Left lobe of liver (tissue), 2 donors: ENCODE measurements around the gene ZNF32. TPM values are rescaled to one million over a fixed set of nuclear protein-coding genes. Genes with fewer than 3 reads are reported as not detected.
A peak's percentile ranks its signal among the peaks of the same experiment; 100 is the strongest.

ENCODE experiments used
- ATAC-seq: fragments of 200-7000 bp; cut with Tn5 transposase; one replicate; pipeline ENCODE4 v1.9.1; 2020; ENCODE audit warnings: mild to moderate bottlenecking, moderate library complexity
- DNase-seq: peaks from one replicate; pipeline ENCODE4 v3.0.0-alpha.2; 2020; ENCODE audit warnings: low spot score
- total RNA-seq: library from RNA; stranded (reverse); gene quantifications from one replicate; pipeline ENCODE4 v1.2.1, GENCODE V29; 2021
- donor health status: DM: no; HTN: no; CAD: no; lungs with moderate emphysema.
- donor health status: DM: no; HTN: yes; CAD: no.

Gene ZNF32
- total RNA-seq, 1 donor from 2014 or later: 14.6 TPM

- DNase-seq (no peak), ATAC-seq (no peak)
Measured at GRCh38 chr10:43681220-43681619, 32.5 kb upstream of the ZNF32 start.

GRCh38 chr10:43680035-43680434 lies 31.4 kb upstream of the ZNF32 start:
- no peak for ATAC-seq
- no peak for DNase-seq

- ATAC-seq: peak; percentile 88
- DNase-seq: peak; percentile 73
Measured at GRCh38 chr10:43679509-43679908, 30.8 kb upstream of the ZNF32 start.

- DNase-seq (no peak), ATAC-seq (no peak)
Measured at GRCh38 chr10:43678654-43679053, 30.0 kb upstream of the ZNF32 start.

GRCh38 chr10:43676901-43677300 lies 28.2 kb upstream of the ZNF32 start:
- no peak for DNase-seq
- no peak for ATAC-seq

- ATAC-seq (no peak), DNase-seq (no peak)
Measured at GRCh38 chr10:43676331-43676730, 27.6 kb upstream of the ZNF32 start.

- ATAC-seq: no peak
- DNase-seq: no peak
Measured at GRCh38 chr10:43674553-43675210, 26.0 kb upstream of the ZNF32 start.

- no peak for DNase-seq
- no peak for ATAC-seq
Measured at GRCh38 chr10:43673471-43673870, 24.8 kb upstream of the ZNF32 start.

- DNase-seq (peak; percentile 65), ATAC-seq (peak; percentile 98)
Measured at GRCh38 chr10:43671659-43672531, 23.2 kb upstream of the ZNF32 start.

GRCh38 chr10:43669386-43669785 lies 20.7 kb upstream of the ZNF32 start:
- ATAC-seq: no peak
- DNase-seq: no peak

GRCh38 chr10:43667761-43668386 lies 19.2 kb upstream of the ZNF32 start:
- ATAC-seq: no peak

GRCh38 chr10:43667317-43667731 lies 18.6 kb upstream of the ZNF32 start:
- no peak for DNase-seq
- peak; percentile 61 for ATAC-seq

More at GRCh38 chr10:43667761-43668386, 19.2 kb upstream of the ZNF32 start:
- no peak for DNase-seq

GRCh38 chr10:43666552-43666951 lies 17.9 kb upstream of the ZNF32 start:
- DNase-seq (no peak), ATAC-seq (no peak)

GRCh38 chr10:43665054-43665453 lies 16.4 kb upstream of the ZNF32 start:
- DNase-seq: no peak
- no peak for ATAC-seq

GRCh38 chr10:43658227-43658626 lies 9.5 kb upstream of the ZNF32 start:
- DNase-seq: no peak
- ATAC-seq: no peak

- no peak for ATAC-seq
- DNase-seq: no peak
Measured at GRCh38 chr10:43655311-43655710, 6.6 kb upstream of the ZNF32 start.

- ATAC-seq (no peak), DNase-seq (no peak)
Measured at GRCh38 chr10:43653746-43654145, 5.1 kb upstream of the ZNF32 start.

- DNase-seq (no peak), ATAC-seq (peak; percentile 26)
Measured at GRCh38 chr10:43649185-43649523, 473 bp upstream of the ZNF32 start.

- no peak for ATAC-seq
Measured at GRCh38 chr10:43648095-43648397, 635 bp downstream of the ZNF32 start.

GRCh38 chr10:43647576-43647975 lies 1.1 kb downstream of the ZNF32 start:
- no peak for DNase-seq

More at GRCh38 chr10:43648095-43648397, 635 bp downstream of the ZNF32 start:
- no peak for DNase-seq

GRCh38 chr10:43645866-43646265 lies 2.8 kb downstream of the ZNF32 start:
- DNase-seq: no peak
- ATAC-seq: no peak

More at GRCh38 chr10:43647576-43647975, 1.1 kb downstream of the ZNF32 start:
- no peak for ATAC-seq

GRCh38 chr10:43644252-43644651 lies 4.4 kb downstream of the ZNF32 start:
- DNase-seq (no peak), ATAC-seq (no peak)
